Sigmoid colon (tissue), 4 donors: Measurements from ENCODE around the gene TPGS2.

ENCODE experiments used
- EP300 ChIP-seq, 4 donors: sonication (generic); formaldehyde crosslinking; IDR thresholded peaks; one replicate each; pipeline ENCODE4 v1.6.1; 2017; ENCODE audit warnings: antibody characterized with exemption in 4 of 4
- POLR2A ChIP-seq, 2 donors: fragments of 450-650 bp; IDR thresholded peaks; one replicate each; pipeline ENCODE4 v1.6.1; 2016; ENCODE audit warnings: antibody characterized with exemption in 2 of 2, mild to moderate bottlenecking in 2 of 2, moderate library complexity in 2 of 2
- POLR2AphosphoS5 ChIP-seq, 4 donors: sonication (generic); formaldehyde crosslinking; IDR thresholded peaks; one replicate each; pipeline ENCODE4 v1.6.1; 2017; ENCODE audit warnings: antibody characterized with exemption in 4 of 4
- TF ChIP-seq, protein P1 (sequence below), 4 experiments: fragments of 450-650 bp in 3 of 4; fragments of 200-600 bp in 1 of 4; IDR thresholded peaks; one replicate each; pipeline ENCODE4 v1.5.1; 2016 to 2019; ENCODE audit warnings: antibody characterized with exemption in 4 of 4, mild to moderate bottlenecking in 3 of 4, moderate library complexity in 2 of 4

GRCh38 chr18:36813824-36814223, 15.0 kb downstream of the TPGS2 start:
- TF ChIP-seq, protein P1, sequence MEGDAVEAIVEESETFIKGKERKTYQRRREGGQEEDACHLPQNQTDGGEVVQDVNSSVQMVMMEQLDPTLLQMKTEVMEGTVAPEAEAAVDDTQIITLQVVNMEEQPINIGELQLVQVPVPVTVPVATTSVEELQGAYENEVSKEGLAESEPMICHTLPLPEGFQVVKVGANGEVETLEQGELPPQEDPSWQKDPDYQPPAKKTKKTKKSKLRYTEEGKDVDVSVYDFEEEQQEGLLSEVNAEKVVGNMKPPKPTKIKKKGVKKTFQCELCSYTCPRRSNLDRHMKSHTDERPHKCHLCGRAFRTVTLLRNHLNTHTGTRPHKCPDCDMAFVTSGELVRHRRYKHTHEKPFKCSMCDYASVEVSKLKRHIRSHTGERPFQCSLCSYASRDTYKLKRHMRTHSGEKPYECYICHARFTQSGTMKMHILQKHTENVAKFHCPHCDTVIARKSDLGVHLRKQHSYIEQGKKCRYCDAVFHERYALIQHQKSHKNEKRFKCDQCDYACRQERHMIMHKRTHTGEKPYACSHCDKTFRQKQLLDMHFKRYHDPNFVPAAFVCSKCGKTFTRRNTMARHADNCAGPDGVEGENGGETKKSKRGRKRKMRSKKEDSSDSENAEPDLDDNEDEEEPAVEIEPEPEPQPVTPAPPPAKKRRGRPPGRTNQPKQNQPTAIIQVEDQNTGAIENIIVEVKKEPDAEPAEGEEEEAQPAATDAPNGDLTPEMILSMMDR (IDR thresholded peaks at IDR 0.05): no peak
- no peak for TF ChIP-seq POLR2A (IDR thresholded peaks at IDR 0.05)
- no peak for TF ChIP-seq EP300 (IDR thresholded peaks at IDR 0.05)
- no peak for TF ChIP-seq POLR2AphosphoS5 (IDR thresholded peaks at IDR 0.05)
